Right renal pelvis (tissue), 4 donors: Measurements from ENCODE around the gene TMEM117. TPM values are rescaled to one million over a fixed set of nuclear protein-coding genes. Genes with fewer than 3 reads are reported as not detected.

Source experiments
- DNase-seq, 4 donors: peaks; one replicate each; pipeline ENCODE4 v3.0.0-alpha.2; 2013; ENCODE audit warnings: low read depth in 4 of 4, low spot score in 3 of 4, missing footprints in 1 of 4
- polyA plus RNA-seq, 4 donors: library from polyadenylated mRNA; unstranded; fragments of 120-200 nt; gene quantifications; one replicate each; pipeline ENCODE4 v1.2.1, GENCODE V29; 2013; ENCODE audit not compliant: insufficient read length in 4 of 4

The TMEM117 gene
- polyA plus RNA-seq, 4 donors = 12.1 to 16.4 (median 15.2) TPM

DNA sequence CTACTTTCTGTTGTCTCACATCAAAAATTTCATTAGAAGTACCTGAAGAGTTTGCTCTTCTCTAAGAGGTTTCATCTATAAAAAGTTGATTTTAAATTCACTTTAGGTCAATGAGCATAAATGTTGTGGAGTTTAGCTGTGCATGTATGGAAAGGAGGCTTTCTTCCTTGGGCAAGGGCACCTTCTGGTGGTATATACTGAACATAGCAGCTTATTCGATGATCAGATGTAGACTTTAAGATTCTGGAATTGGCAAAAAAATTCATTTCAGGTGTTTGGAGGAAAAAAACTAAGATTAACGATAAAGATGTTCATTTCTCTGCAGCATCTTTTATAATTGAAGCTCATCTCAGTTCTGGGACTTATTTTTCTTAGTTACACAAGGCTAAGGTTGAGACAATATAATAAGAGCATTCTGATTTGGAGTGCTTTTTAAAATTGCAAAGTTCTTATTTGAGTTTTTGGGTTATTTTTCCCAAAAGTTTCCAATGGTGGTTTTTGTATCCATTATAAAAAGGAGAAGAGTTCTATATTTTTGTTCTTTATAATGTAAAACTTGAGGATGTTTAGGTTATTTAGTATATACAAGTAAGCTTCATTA is 46.8 kb downstream of the TMEM117 start:
- DNase-seq = peak; percentile 20 to 39 (median 30)

GRCh38 chr12:43883311-43883710 is 47.4 kb downstream of the TMEM117 start:
- no peak for DNase-seq

- no peak for DNase-seq
Observed at GRCh38 chr12:43883748-43884147, 47.9 kb downstream of the TMEM117 start.

DNA sequence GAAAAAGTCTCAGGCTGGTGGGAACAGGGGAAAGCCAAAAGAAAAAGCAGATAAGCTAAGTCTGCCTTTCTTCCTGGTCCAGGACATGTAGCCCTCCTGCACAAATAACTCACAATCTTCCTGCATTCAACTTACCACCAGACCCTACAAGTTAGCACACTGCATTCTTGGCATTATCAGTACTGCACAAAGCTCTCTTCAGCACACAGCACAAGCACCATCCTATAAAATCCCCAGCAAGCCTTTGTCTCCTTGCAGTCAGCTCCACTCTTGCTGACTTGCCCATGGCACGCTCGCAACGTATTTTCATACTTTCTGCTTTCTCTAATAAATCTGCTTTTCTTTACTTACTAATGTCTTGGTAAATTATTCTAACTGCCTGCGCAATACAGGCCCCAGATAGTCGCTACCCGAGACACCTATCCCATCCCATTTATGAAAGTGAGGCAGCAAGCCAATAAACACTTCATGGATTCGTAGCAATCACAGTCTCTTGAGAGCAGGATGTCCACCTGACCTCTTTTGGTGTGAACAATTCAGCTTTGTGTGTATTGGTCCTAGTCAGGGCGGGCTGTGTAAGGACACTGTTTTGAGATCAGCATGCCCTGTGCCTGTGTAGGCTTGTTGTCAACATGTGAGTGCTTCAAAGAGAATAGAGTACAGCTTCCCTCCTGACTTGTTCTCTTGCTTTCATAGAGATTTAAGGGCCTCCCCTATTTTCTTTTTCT is 49.0 kb downstream of the TMEM117 start:
- DNase-seq = no peak

DNA sequence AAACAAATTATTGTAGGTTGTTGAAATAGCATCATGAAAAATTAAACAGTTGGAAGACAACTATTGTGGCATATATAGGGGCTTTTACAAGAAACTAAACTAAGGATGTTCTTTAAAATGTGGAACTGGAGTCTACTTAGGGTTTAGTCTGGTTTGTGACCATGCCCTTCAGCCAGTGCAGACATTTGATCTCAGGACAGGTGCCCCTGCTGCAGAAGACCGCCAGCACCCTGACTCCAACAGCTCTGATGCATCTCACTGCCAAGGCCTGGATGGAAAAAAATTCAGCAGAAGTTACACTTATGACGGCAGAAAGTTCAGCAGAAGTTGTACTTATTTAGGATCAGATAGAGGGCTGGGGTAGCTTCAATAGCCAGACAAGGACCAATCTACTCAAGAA is 51.5 kb downstream of the TMEM117 start:
- DNase-seq = no peak

DNA sequence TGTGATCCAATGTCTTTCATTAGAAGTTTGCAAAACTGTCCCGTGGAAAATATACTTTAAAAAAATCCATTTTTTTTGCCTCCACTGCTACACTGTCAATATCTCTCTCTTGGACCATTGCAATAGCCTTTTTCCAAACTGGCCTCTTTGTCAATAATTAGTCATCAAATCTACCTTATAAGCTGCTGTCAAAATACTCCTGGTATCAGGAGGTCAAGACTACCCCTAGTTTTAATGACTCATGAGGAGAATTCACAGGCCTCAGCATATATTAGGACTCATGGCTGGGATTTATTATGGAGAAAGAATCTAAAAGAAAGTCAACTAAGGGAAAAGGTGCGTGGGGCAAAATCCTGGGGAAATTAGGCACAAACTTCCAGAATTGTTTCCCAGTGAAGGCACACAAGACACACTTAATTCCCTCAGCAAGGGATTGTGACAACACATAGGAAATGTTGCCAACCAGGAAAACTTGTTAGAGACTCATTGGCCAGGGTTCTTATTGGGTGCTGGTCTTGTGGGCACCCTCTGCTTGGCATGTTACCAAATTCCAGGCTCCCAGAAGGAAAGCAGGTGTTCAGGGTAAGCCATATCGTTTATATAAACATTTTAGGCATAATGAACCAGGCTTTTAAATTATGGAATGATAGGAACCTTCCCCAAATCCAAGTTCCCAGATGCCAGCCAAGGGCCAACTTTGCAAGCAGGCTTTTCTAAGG is 56.1 kb downstream of the TMEM117 start:
- no peak for DNase-seq

DNA sequence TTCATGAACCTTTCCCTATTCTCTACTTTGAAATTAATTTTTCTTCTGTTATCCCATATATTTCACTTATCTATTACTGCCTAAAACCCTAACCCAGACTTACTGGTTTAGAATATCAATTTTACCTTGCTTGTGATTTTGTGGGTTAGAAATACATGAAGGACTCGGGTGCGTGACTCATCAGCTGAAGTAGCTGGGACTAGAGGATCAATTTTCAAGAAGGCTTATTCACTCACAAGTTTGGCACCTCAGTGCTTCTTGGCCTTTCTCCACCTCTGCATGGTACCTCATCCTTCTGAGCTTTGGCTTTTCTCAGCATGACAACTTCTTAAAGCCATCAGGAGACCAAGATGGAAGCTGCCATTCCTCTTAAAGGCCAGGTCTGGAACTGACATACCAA is 57.8 kb downstream of the TMEM117 start:
- no peak for DNase-seq

- DNase-seq = no peak
Observed at GRCh38 chr12:43895580-43896206, 59.8 kb downstream of the TMEM117 start.

DNA sequence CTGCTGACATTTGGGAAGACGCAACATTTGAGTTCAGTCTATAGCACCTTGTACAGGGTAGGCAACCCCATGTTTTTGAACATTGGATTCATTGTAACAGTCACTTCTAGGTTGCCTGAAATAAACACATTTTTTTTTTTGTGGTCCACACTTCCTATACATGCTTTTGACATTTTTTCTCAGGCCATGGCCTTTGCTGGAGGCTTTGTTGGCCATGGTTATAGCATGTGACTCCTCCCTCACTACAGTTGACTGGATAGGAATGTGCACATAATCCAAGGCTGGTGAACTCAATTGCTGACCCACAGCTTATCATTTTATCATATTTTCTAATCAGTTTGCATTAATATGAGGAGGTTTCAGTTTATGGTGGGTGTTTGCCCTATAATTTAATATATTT is 60.6 kb downstream of the TMEM117 start:
- no peak for DNase-seq

DNA sequence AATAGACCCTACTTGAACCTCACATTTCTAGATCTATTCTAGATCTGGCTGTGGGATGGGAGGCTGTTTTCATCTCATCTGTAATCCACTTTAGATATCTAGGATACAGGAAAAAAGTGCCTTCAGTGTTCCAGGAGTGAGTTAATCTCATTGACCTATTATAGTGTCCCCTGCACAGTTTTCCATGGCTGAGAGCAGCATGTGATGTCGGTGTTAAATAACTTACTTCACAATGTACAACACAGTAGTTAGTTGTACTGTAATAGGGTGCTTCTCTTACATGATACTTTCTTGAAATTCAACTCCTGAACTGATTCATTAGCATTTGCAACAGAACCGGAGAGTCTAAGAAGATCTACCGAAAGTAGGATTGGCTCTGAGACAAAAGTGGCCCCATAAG is 62.6 kb downstream of the TMEM117 start:
- DNase-seq = no peak

DNA sequence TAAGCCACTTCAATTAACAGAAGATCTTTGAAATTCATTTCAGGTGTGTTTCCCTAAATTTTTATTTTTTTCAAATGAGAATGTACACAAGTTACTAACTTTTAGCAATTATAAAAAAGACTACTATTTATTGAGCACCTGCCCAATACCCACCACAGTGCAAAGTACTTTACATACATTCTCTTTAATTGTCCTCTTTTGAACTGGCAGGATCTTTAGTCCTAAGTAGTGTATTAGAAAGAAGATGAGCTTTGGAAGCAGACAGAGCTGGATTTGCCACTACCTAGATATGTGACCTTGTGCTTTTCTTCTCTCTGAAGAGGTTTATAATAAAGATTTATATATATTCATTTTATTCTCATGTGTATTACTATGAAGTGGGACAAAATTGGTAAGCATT is 63.7 kb downstream of the TMEM117 start:
- DNase-seq = no peak

DNA sequence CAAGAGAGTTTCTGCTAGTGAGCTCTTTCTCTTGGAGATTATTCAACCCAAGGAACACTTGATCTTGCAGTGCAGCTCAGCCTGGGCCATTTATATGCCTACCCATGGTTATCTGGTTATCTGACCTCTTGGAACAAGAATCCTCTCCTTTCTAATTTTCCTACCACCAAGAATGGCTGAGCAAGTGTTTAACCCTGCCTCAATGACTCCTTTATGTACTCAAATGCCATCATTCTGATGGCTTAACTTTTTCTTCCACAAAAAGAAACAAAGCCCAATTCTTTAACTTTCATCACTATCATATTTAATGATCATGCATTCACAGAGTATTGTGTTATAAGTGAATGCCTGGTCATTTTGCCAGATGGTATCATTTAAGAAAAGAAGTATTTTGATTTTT is 67.8 kb downstream of the TMEM117 start:
- no peak for DNase-seq

DNA sequence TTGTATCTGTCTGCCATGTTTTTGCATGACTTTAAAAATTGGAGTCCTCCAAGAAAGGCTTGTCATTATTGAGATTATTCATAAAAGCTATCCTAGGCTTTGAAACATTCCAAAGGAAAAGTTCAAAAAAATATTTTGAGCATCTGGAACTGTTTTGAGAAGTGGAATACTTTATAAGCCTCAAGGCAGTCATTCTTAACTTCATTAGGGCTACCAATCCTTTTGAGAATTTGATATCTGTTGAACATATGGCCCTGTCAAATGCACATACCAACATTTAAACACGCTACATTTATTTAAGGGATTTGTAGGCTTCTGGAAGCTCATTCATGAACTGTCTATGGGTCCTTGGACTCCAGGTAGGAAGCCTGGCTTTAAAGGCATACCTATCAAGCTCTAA is 77.0 kb downstream of the TMEM117 start:
- no peak for DNase-seq

DNA sequence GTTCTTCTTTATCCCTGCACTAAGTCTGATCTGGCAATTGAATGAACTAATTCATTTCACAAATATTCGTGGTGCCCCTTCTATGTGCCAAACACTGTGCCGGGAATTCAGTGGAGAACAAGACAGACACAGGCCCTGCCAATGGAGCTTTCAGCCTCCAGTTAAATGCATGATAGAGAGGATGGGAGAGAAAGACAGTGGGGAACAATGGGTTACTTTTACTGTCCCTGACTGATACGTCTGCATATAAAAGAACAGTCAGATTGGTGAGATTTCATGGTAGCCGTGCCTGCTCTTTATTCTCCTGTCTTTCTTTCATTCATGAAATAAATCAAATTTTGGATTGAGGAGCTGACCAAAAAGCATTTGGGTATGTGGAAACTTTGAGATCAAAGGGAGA is 78.5 kb downstream of the TMEM117 start:
- no peak for DNase-seq

GRCh38 chr12:43914923-43915468 is 79.1 kb downstream of the TMEM117 start:
- DNase-seq = no peak

DNA sequence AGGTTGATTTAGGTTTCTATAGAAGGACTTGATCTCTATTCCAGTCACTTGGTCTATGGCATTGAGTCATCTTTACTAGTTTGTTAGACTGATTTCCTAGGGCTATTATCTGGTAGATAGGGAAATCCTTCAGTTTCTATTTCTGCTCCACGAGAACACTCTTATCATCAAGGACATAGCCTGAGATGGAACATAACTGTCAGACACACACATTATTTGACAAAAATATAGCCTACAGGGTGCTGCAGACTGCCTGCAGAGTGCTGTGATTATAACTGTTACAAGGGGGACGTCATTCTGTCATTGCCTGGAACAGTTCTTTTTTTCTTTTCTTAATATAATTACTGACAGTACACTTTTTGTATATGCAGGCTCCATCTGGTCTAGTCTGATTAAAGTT is 82.0 kb downstream of the TMEM117 start:
- DNase-seq = no peak

DNA sequence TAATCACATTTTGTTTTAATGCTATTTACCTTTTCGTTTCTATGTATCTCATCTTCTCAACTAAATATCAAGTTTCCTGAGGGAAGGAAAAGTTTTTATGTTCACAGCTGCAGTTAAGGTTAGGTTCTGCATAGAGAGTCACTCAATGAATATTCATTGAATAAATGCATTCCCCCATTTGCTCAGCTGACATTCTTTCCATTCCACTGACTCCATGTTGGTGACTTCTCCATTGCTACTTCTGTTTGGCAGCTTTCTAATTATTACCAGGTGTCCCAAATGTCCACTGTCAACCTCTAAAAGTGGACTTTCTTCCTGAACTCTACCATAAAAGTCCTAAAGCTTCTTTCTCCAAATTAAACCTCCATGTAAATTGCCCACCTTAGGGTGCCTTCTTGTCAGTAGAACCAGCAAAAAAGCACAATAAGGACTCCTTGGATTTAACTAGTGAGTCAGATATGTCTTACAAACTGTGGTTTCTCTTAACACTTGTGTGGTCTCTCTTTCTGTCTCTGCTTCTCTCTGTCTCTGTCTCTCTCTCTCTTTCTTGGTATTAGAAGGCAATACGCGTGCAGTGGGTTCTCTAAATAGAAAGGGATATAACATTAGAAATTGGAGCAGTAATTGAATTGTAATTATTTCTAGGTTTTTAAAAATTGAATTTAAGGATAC is 85.9 kb downstream of the TMEM117 start:
- no peak for DNase-seq

DNA sequence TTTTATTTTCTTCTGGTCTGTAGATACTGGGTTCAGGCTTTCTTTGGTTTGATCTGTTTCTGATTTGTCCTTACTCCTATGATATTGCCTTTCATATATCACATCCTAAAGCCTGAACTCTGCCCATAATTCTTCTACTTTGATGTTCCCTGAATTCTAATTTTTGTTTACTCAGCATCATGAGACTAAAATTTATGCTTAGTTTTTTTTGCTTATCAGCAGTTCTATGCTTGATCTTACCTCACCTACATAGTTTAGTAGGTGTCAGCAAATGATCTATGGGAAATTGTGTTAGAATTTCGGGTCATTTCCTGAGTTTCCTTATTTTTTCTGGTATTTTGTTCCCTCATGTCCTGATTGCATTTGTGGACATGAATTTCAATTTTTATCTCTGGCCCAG is 94.2 kb downstream of the TMEM117 start:
- DNase-seq = no peak

DNA sequence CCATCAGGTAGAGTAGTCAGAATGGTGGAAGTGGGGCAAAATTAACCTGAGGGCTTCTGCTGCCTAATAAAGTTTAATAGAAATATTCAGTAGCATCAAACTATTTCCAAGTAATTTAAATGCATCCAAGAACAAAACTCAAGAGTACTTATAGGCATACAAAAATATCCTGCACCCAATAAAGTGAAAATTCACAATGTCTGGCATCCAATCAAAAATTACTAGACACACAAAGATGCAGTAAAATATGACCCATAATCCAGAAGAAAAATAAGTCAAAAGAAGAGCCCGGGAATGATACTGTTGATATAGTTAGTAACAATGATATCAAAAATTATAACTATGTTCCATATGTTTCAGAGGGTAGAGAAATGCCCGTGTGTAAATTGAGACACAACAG is 95.3 kb downstream of the TMEM117 start:
- no peak for DNase-seq

DNA sequence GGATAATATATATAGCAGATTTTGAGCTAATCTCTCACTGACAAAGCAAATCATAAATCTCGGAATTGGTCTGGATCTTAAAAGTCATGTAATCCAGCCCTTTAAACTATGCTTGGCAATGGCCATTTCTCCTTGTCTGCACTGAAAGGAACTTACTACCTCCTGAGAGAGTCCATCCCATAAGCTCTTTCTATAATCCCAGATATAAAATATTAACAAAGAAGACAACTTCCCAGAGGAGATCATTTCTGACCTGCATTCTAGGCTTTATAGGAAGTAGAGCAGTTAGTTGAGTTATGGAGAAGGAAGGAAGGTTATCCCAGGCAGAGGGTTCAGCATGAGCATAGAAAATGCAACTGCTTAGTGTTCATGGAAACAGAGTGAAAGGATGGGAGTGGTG is 99.7 kb downstream of the TMEM117 start:
- DNase-seq = no peak

- no peak for DNase-seq
Observed at GRCh38 chr12:43937947-43938346, 102.1 kb downstream of the TMEM117 start.
